ENCODE data around the gene STAM2. TPM values are rescaled to one million over a fixed set of nuclear protein-coding genes. Genes with fewer than 3 reads are reported as not detected.
A peak's percentile ranks its signal among the peaks of the same experiment; 100 is the strongest.
"Not testable (repeated sequence)": the region's sequence is repeated elsewhere in the genome, so short reads cannot be mapped to it uniquely, and the experiment has no call there.

Gene STAM2
- total RNA-seq, 2 experiments from 2014 or later = 15.5 to 17.5 TPM

GRCh38 chr2:152134488-152135280 is 40.9 kb downstream of the STAM2 start:
- no peak overlapping the region for H3K27ac Mint-ChIP-seq
- peaks cover 13% of the 10 kb centered on the region for H3K4me1 Mint-ChIP-seq (ENCODE audit: low read depth)
- CTCF ChIA-PET = interaction anchor here (0.9 to 2.1 kb wide), 2 partner anchors 14 to 501 kb away, joined by 4 to 5 read pairs; no protein-coding TSS in a partner anchor
- DNase-seq (peak; percentile 27), ATAC-seq (peak; percentile 67)
- peaks cover 10% of the 10 kb centered on the region for H3K36me3 Mint-ChIP-seq (ENCODE audit: low read depth)
- no peaks in the 10 kb centered on the region for H3K9me3 Mint-ChIP-seq (ENCODE audit: insufficient read depth)
- H3K4me3 Mint-ChIP-seq = no peak overlapping the region
- POLR2A ChIA-PET = no interaction called here
- no peaks in the 10 kb centered on the region for H3K27me3 Mint-ChIP-seq (ENCODE audit: low read depth)

DNA sequence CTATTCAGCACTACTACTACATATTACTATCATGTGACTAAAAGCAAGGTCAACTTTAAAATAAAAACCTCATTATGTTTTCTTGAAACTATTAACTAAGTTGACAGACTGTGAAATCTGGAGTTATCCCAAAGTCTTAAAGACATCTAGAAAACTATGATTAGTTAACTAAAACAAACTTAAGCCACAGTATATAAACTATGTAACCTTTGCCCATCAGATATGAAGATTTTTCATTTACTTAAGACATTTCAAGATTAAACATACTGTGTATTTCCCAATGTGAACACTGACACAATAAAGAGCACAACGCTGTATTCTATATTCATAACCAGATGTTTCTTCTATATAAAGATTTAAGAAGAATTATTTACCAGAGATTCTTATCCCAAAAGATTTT is 43.3 kb downstream of the STAM2 start:
- POLR2A ChIA-PET = no interaction called here
- H3K9me3 Mint-ChIP-seq (ENCODE audit: insufficient read depth) = no peaks in the 10 kb centered on the region
- peaks cover 13% of the 10 kb centered on the region for H3K4me1 Mint-ChIP-seq (ENCODE audit: low read depth)
- CTCF ChIA-PET = no interaction called here
- DNase-seq (no peak), ATAC-seq (no peak)
- no peak overlapping the region for H3K27ac Mint-ChIP-seq
- no peaks in the 10 kb centered on the region for H3K27me3 Mint-ChIP-seq (ENCODE audit: low read depth)
- H3K36me3 Mint-ChIP-seq (ENCODE audit: low read depth) = peaks cover 17% of the 10 kb centered on the region
- H3K4me3 Mint-ChIP-seq = no peak overlapping the region

- peaks cover 4% of the 10 kb centered on the region for H3K4me1 Mint-ChIP-seq (ENCODE audit: low read depth)
- H3K9me3 Mint-ChIP-seq (ENCODE audit: insufficient read depth) = no peaks in the 10 kb centered on the region
- POLR2A ChIA-PET = no interaction called here
- no peaks in the 10 kb centered on the region for H3K27me3 Mint-ChIP-seq (ENCODE audit: low read depth)
- H3K27ac Mint-ChIP-seq = no peak overlapping the region
- DNase-seq (no peak), ATAC-seq (no peak)
- H3K36me3 Mint-ChIP-seq (ENCODE audit: low read depth) = peaks cover 22% of the 10 kb centered on the region
- CTCF ChIA-PET = interaction anchor here (0.6 kb wide), 1 partner anchor 1192 kb away, joined by 3 read pairs; no protein-coding TSS in a partner anchor
- no peak overlapping the region for H3K4me3 Mint-ChIP-seq
Measured at GRCh38 chr2:152127628-152128027, 47.9 kb downstream of the STAM2 start.

DNA sequence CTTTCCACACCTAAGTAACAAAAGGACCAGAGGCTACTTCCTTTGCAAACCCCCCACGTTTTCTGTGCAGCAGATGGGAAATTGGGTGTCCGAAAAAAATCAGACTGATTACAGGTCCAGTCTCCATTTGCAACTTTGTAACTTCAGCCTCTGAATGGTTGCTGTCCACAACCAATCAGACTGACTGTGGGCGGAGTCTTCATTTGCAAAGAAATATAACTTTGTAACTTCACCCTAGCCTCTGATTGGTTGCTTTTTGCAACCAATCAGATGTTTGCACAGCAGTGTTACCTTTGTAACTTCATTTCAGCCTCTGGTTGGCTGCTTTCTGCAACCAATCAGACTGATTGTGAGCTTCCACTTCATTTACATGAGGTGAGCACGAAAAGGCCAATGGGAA is 48.9 kb downstream of the STAM2 start:
- ChIA-PET CTCF (no interaction called here), POLR2A (no interaction called here)
- H3K4me1 Mint-ChIP-seq (ENCODE audit: low read depth) = peaks cover 4% of the 10 kb centered on the region
- no peak for DNase-seq
- no peak for ATAC-seq
- H3K9me3 Mint-ChIP-seq (ENCODE audit: insufficient read depth) = no peaks in the 10 kb centered on the region
- no peaks in the 10 kb centered on the region for H3K27me3 Mint-ChIP-seq (ENCODE audit: low read depth)
- H3K36me3 Mint-ChIP-seq (ENCODE audit: low read depth) = peaks cover 17% of the 10 kb centered on the region
- no peak overlapping the region for H3K4me3 Mint-ChIP-seq
- no peak overlapping the region for H3K27ac Mint-ChIP-seq

GRCh38 chr2:152122161-152122560 is 53.4 kb downstream of the STAM2 start:
- POLR2A ChIA-PET = no interaction called here
- peaks cover 16% of the 10 kb centered on the region for H3K36me3 Mint-ChIP-seq (ENCODE audit: low read depth)
- CTCF ChIA-PET = no interaction called here
- no peak for DNase-seq
- no peak overlapping the region for H3K4me3 Mint-ChIP-seq
- no peaks in the 10 kb centered on the region for H3K27me3 Mint-ChIP-seq (ENCODE audit: low read depth)
- no peak for ATAC-seq
- peaks cover 2% of the 10 kb centered on the region for H3K4me1 Mint-ChIP-seq (ENCODE audit: low read depth)
- no peaks in the 10 kb centered on the region for H3K9me3 Mint-ChIP-seq (ENCODE audit: insufficient read depth)
- no peak overlapping the region for H3K27ac Mint-ChIP-seq

DNA sequence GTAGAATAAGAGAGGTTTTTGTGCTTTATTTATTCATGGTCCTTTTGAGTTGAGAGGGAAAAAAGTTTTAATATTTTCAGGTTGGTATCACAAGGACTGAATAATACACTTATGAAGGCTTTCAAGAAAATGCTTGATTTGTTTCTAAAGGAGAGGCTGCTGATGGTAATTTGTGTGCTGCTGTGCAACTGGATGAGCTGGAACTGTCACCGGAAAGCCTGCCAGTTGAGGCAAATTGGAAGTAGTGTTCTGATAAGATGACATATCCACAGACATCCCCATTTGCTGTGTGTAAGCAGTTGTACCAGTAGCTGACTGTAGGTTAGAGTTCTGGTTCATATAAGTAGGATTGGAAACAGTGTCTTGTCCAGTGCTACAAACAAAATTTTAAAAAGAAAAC is 55.1 kb downstream of the STAM2 start:
- ATAC-seq (no peak), DNase-seq (no peak)
- CTCF ChIA-PET = interaction anchor here (0.9 to 1.1 kb wide), 2 partner anchors 9 to 14 kb away, joined by 3 to 4 read pairs; no protein-coding TSS in a partner anchor
- no peaks in the 10 kb centered on the region for H3K9me3 Mint-ChIP-seq (ENCODE audit: insufficient read depth)
- H3K27ac Mint-ChIP-seq = no peak overlapping the region
- peaks cover 15% of the 10 kb centered on the region for H3K36me3 Mint-ChIP-seq (ENCODE audit: low read depth)
- H3K27me3 Mint-ChIP-seq (ENCODE audit: low read depth) = no peaks in the 10 kb centered on the region
- H3K4me1 Mint-ChIP-seq (ENCODE audit: low read depth) = no peaks in the 10 kb centered on the region
- H3K4me3 Mint-ChIP-seq = no peak overlapping the region
- POLR2A ChIA-PET = no interaction called here

DNA sequence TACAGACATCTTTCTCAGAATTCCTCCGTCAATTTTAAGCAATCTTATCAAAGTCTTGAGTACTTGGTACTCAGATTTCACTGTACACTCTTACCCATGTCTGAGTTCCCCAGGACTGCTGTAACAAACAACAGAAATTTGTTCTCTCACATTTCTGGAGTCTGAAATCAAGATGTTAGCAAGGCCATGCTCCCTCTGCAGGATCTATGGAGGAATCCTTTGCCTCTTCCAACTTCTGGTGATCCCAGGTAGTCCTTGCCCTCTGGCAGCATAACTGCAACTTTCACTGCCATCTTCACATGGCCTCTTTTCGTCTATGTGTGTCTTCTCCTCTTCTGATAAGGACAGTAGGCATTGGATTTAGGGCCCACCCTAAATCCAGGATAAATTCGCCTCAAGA is 59.6 kb downstream of the STAM2 start:
- Mint-ChIP-seq H3K27ac (no peak overlapping the region), H3K4me1 (ENCODE audit: low read depth) (no peaks in the 10 kb centered on the region), H3K27me3 (ENCODE audit: low read depth) (no peaks in the 10 kb centered on the region), H3K36me3 (ENCODE audit: low read depth) (peaks cover 6% of the 10 kb centered on the region), H3K9me3 (ENCODE audit: insufficient read depth) (no peaks in the 10 kb centered on the region), H3K4me3 (no peak overlapping the region)
- CTCF ChIA-PET = interaction anchor here (1.2 kb wide), 1 partner anchor 91 kb away, joined by 3 read pairs; no protein-coding TSS in a partner anchor
- ATAC-seq = no peak
- DNase-seq = no peak
- POLR2A ChIA-PET = no interaction called here

DNA sequence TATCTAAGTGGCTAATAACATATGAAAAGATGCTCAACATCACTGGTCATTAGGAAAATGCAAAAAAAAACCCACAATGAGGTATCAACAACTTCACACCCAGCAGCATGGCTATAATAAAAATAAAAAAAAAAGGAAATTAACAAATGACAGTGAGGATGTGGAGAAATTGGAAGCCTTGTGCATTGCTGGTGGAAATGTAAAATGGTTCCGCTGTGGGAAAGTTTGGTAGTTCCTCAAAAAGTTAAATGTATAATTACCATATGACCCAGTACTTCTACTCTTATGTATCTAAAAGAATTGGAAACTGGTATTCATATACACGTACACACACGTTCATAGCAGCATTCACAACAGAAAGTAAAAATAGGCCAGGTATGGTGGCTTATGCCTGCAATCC is 61.2 kb downstream of the STAM2 start:
- DNase-seq (no peak), ATAC-seq (no peak)
- Mint-ChIP-seq H3K36me3 (ENCODE audit: low read depth) (peaks cover 1% of the 10 kb centered on the region), H3K9me3 (ENCODE audit: insufficient read depth) (no peaks in the 10 kb centered on the region), H3K4me1 (ENCODE audit: low read depth) (no peaks in the 10 kb centered on the region), H3K27ac (no peak overlapping the region), H3K27me3 (ENCODE audit: low read depth) (no peaks in the 10 kb centered on the region), H3K4me3 (no peak overlapping the region)
- ChIA-PET CTCF (no interaction called here), POLR2A (no interaction called here)

GRCh38 chr2:152107140-152107539 is 68.4 kb downstream of the STAM2 start:
- H3K4me3 Mint-ChIP-seq; H3K4me1 Mint-ChIP-seq (ENCODE audit: low read depth); CTCF ChIA-PET; ATAC-seq; H3K36me3 Mint-ChIP-seq (ENCODE audit: low read depth); H3K9me3 Mint-ChIP-seq (ENCODE audit: insufficient read depth); DNase-seq; H3K27ac Mint-ChIP-seq: not testable (repeated sequence)
- POLR2A ChIA-PET = interaction anchor here (0.6 kb wide), 1 partner anchor 14 kb away, joined by 6 read pairs; no protein-coding TSS in a partner anchor
- H3K27me3 Mint-ChIP-seq (ENCODE audit: low read depth) = peaks cover 13% of the 10 kb centered on the region

- H3K4me1 Mint-ChIP-seq (ENCODE audit: low read depth) = no peaks in the 10 kb centered on the region
- H3K27me3 Mint-ChIP-seq (ENCODE audit: low read depth) = peaks cover 14% of the 10 kb centered on the region
- no peak for DNase-seq
- no peak overlapping the region for H3K27ac Mint-ChIP-seq
- H3K36me3 Mint-ChIP-seq (ENCODE audit: low read depth) = no peaks in the 10 kb centered on the region
- CTCF ChIA-PET = no interaction called here
- H3K9me3 Mint-ChIP-seq (ENCODE audit: insufficient read depth) = no peaks in the 10 kb centered on the region
- no peak overlapping the region for H3K4me3 Mint-ChIP-seq
- ATAC-seq = no peak
- POLR2A ChIA-PET = no interaction called here
Measured at GRCh38 chr2:152106464-152106863, 69.1 kb downstream of the STAM2 start.

- ATAC-seq (no peak), DNase-seq (no peak)
- ChIA-PET CTCF (no interaction called here), POLR2A (no interaction called here)
- no peak overlapping the region for H3K27ac Mint-ChIP-seq
- peaks cover 5% of the 10 kb centered on the region for H3K4me1 Mint-ChIP-seq (ENCODE audit: low read depth)
- H3K4me3 Mint-ChIP-seq = no peak overlapping the region
- no peaks in the 10 kb centered on the region for H3K9me3 Mint-ChIP-seq (ENCODE audit: insufficient read depth)
- H3K27me3 Mint-ChIP-seq (ENCODE audit: low read depth) = peaks cover 29% of the 10 kb centered on the region
- H3K36me3 Mint-ChIP-seq (ENCODE audit: low read depth) = no peaks in the 10 kb centered on the region
Measured at GRCh38 chr2:152103271-152103670, 72.3 kb downstream of the STAM2 start.

- CTCF ChIA-PET = no interaction called here
- ATAC-seq (no peak), DNase-seq (no peak)
- POLR2A ChIA-PET = no interaction called here
- Mint-ChIP-seq H3K27me3 (ENCODE audit: low read depth) (peaks cover 40% of the 10 kb centered on the region), H3K27ac (no peak overlapping the region), H3K36me3 (ENCODE audit: low read depth) (no peaks in the 10 kb centered on the region), H3K4me3 (no peak overlapping the region), H3K9me3 (ENCODE audit: insufficient read depth) (no peaks in the 10 kb centered on the region), H3K4me1 (ENCODE audit: low read depth) (peaks cover 11% of the 10 kb centered on the region)
Measured at GRCh38 chr2:152100961-152101360, 74.6 kb downstream of the STAM2 start.
